Fibroblast of villous mesenchyme (primary cell): ENCODE results near the gene DNAAF2. TPM values are rescaled to one million over a fixed set of nuclear protein-coding genes. Genes with fewer than 3 reads are reported as not detected.
A peak's percentile ranks its signal among the peaks of the same experiment; 100 is the strongest.

Experiments
- DNase-seq: peaks from one replicate; pipeline ENCODE4 v3.0.0-alpha.2; 2010; ENCODE audit warnings: low read depth
- H3K4me3 ChIP-seq: 2 replicates; pipeline ENCODE4 v1.5.1; 2011; ENCODE audit warnings: low read depth, mild to moderate bottlenecking, low read length
- total RNA-seq: library from RNA; depleted of rRNA; stranded (reverse); fragments of >200 nt; gene quantifications from 2 replicates; pipeline ENCODE4 v1.2.3, GENCODE V29; 2012
- TF ChIP-seq, protein P1 (sequence below): IDR thresholded peaks from 2 replicates; pipeline ENCODE4 v1.5.1; 2012; ENCODE audit warnings: low read depth, mild to moderate bottlenecking, low read length; ENCODE audit not compliant: insufficient read depth

Gene DNAAF2
- total RNA-seq, 1 donor, result 11.7 TPM

DNA sequence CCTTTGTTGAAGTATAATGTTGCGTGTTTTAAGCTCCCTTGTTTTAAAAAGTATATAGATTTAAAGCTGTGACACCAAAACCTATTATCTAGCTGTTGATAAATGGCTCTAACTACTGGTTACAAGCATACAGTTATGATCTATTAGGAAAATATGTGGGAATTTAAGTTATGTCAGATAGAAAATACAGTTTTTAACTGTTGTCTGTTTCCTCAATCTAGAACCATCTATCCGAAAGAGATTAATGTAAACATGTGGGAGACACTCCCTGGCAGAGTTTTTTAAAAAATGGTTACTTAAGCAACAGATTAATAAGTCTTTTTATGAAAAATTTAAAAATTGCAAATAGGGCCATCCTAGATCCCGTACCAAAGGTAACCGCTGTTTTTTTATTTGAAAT, 22.8 kb downstream of the DNAAF2 start:
- no peak overlapping the region for H3K4me3 ChIP-seq
- TF ChIP-seq, protein P1, sequence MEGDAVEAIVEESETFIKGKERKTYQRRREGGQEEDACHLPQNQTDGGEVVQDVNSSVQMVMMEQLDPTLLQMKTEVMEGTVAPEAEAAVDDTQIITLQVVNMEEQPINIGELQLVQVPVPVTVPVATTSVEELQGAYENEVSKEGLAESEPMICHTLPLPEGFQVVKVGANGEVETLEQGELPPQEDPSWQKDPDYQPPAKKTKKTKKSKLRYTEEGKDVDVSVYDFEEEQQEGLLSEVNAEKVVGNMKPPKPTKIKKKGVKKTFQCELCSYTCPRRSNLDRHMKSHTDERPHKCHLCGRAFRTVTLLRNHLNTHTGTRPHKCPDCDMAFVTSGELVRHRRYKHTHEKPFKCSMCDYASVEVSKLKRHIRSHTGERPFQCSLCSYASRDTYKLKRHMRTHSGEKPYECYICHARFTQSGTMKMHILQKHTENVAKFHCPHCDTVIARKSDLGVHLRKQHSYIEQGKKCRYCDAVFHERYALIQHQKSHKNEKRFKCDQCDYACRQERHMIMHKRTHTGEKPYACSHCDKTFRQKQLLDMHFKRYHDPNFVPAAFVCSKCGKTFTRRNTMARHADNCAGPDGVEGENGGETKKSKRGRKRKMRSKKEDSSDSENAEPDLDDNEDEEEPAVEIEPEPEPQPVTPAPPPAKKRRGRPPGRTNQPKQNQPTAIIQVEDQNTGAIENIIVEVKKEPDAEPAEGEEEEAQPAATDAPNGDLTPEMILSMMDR, result no peak
- DNase-seq, result no peak

DNA sequence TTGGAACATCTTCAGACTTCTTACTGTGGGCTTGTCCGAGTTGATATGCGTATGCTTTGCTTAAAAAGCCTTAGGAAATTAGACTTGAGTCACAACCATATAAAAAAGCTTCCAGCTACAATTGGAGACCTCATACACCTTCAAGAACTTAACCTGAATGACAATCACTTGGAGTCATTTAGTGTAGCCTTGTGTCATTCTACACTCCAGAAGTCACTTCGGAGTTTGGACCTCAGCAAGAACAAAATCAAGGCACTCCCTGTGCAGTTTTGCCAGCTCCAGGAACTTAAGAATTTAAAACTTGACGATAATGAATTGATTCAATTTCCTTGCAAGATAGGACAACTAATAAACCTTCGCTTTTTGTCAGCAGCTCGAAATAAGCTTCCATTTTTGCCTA, 27.5 kb downstream of the DNAAF2 start:
- no peak for DNase-seq
- TF ChIP-seq, protein P1, result no peak
- H3K4me3 ChIP-seq, result no peak overlapping the region

DNA sequence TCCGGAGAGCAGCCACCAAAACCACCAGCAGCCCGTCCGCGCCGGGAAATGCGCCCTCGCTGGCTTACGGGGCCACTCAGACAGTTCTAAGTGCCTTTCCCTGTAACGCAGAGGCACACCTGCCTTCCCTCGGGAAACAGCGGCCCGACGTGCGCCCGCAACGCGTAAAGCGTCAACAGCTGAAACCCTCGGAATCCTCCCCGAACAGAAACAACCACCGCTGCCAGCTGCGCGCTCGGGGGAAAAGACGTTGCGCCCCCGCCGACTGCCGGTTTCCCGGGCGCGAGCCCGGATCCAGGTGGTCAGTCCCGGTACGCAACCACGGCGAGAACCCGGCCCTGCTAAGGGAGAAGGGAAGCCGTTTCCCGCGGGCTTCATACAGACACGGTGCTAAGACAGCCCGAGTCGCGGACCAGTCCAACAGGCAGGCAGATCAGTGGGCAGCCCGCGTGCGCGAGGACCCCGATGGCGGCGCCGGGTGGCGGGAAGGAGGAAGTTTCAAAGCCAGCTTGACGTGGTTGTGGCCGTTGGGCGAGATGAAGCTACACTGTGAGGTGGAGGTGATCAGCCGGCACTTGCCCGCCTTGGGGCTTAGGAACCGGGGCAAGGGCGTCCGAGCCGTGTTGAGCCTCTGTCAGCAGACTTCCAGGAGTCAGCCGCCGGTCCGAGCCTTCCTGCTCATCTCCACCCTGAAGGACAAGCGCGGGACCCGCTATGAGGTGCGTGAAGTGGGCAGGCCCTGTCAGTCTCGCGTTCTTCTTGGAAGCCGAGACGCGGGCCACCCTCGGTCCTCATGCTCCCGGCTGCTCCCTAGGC, 36.4 kb downstream of the DNAAF2 start, which contains the start of gene LRR1:
LRR1 (plus strand) TSS at position 456 of the 816 bp plus-strand sequence; CDS start at position 537, 81 bp downstream.
- peak; percentile 83 for DNase-seq
- H3K4me3 ChIP-seq, result peak within 1 kb of the TSS; percentile 98
- TF ChIP-seq, protein P1, result no peak

DNA sequence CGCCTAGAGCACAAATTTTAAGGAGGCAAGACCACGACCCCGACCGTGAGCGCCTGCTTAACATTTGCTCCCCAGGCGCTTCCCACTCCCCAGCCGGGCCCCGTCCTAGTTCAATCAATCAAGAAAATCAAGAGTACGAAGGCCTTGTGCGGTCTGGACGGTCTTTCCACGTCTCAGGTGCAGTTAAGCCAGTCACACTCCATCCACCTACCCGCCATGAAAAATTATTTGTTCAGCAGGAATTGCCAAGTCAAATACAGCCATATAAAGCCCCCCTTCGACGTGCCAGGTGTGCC, 36.9 kb downstream of the DNAAF2 start:
- peak overlapping the region; percentile 98 for H3K4me3 ChIP-seq
- no peak for DNase-seq
- TF ChIP-seq, protein P1, result no peak

DNA sequence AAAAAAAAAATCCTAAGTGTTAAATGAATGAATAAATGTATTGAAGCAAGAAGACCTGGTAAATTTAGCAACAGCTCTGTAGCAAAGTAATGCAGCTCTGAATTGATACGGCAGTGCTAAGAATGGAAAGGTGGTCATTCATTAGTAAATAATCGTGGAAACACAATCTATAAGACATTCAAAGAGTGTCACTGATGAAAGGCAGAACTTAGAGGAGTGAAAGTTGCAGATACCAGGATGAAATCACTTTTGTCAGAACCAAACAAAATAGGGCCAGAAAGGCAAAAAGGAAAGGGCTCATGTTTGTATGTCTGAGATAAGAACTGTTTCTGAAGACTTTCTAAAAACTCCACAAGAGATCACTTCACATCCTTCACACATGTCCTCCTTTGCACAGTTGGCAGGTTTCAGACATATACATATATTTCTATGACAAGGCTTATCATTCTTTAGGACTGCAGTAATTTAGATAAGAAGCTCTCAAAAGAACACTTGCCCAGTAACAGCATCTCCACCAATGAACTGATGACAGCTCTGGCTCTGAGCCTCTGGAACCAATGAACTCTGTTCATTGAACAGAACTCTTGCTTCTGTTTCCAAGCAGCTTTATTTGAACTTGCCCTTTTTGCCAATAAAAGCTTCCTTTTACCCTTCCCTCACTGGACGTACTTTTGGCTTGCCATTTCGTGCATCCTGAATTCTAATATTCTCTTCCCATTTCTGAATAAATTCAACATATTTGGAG, 40.5 kb downstream of the DNAAF2 start:
- peak; percentile 95 for DNase-seq
- H3K4me3 ChIP-seq, result peak overlapping the region; percentile 13
- TF ChIP-seq, protein P1, result no peak

DNA sequence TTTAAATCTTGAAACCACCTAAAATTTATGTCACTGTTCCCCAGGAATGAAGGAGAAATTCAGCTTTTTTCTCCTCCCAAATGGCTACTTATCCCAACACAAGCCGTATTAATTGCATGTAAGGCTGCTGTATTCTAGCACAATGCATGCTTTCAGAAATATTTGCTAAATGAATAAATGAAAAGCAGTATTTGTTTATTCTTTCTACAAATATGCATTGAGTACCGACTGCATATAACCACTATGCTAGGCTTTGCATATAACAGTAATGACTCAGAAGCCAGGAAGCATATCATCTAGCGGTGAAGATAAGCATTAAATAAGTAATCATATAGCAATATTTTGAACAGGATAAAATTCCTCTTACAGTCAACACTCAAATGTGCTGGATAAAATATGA, 42.0 kb downstream of the DNAAF2 start:
- H3K4me3 ChIP-seq, result no peak overlapping the region
- DNase-seq, result peak; percentile 58
- TF ChIP-seq, protein P1, result no peak
